Ishikawa (cell line): Measurements from ENCODE around the gene SH3PXD2A.

Source experiments
- CEBPB ChIP-seq: IDR thresholded peaks from 2 replicates; pipeline ENCODE4 v1.6.1; 2012
- CREB1 ChIP-seq: IDR thresholded peaks from 2 replicates; pipeline ENCODE4 v1.6.1; 2012; ENCODE audit warnings: low read depth
- EGR1 ChIP-seq: IDR thresholded peaks from 2 replicates; pipeline ENCODE4 v1.6.1; 2012
- EP300 ChIP-seq: IDR thresholded peaks from 2 replicates; pipeline ENCODE4 v1.6.1; 2012; ENCODE audit warnings: borderline replicate concordance
- FOXM1 ChIP-seq: IDR thresholded peaks from 2 replicates; pipeline ENCODE4 v1.6.1; 2012; ENCODE audit warnings: low read depth, borderline replicate concordance
- MAX ChIP-seq: IDR thresholded peaks from 2 replicates; pipeline ENCODE4 v1.6.1; 2012
- NFIC ChIP-seq: IDR thresholded peaks from 2 replicates; pipeline ENCODE4 v1.6.1; 2012
- RAD21 ChIP-seq: IDR thresholded peaks from 2 replicates; pipeline ENCODE4 v1.6.1; 2012; ENCODE audit warnings: low read depth
- REST ChIP-seq: IDR thresholded peaks from 2 replicates; pipeline ENCODE4 v1.6.1; 2012; ENCODE audit warnings: low read depth, mild to moderate bottlenecking
- TAF1 ChIP-seq: IDR thresholded peaks from 2 replicates; pipeline ENCODE4 v1.6.1; 2012; ENCODE audit warnings: low read depth, mild to moderate bottlenecking
- TCF12 ChIP-seq: IDR thresholded peaks from 2 replicates; pipeline ENCODE4 v1.6.1; 2012; ENCODE audit warnings: low read depth
- TEAD4 ChIP-seq: IDR thresholded peaks from 2 replicates; pipeline ENCODE4 v1.6.1; 2012
- USF1 ChIP-seq: IDR thresholded peaks from 2 replicates; pipeline ENCODE4 v1.6.1; 2012
- YY1 ChIP-seq: IDR thresholded peaks from 2 replicates; pipeline ENCODE4 v1.6.1; 2012; ENCODE audit warnings: low read depth
- ZBTB7A ChIP-seq: IDR thresholded peaks from 2 replicates; pipeline ENCODE4 v1.6.1; 2012; ENCODE audit warnings: low read depth

The SH3PXD2A gene

GRCh38 chr10:103855424-103855823 is at the start of gene SH3PXD2A:
SH3PXD2A (minus strand) TSS chr10:103855576; CDS start chr10:103855266, 310 bp downstream.
- peak; percentile 72 for TF ChIP-seq ZBTB7A
- TF ChIP-seq YY1: no peak

GRCh38 chr10:103901299-103901698 is 45.9 kb upstream of the SH3PXD2A start:
- TF ChIP-seq TAF1: no peak
- no peak for TF ChIP-seq REST
- no peak for TF ChIP-seq ZBTB7A
- TF ChIP-seq MAX: no peak
- no peak for TF ChIP-seq TCF12
- TF ChIP-seq YY1: no peak

- TF ChIP-seq EP300 (no peak), TEAD4 (peak; percentile 45; the same call in 1 of the 2 replicates)
Measured at GRCh38 chr10:103899312-103899711, 43.9 kb upstream of the SH3PXD2A start.

- no peak for TF ChIP-seq REST
- TF ChIP-seq NFIC: no peak
- no peak for TF ChIP-seq TAF1
- TF ChIP-seq ZBTB7A: no peak
- no peak for TF ChIP-seq CREB1
- TF ChIP-seq CEBPB: no peak
- no peak for TF ChIP-seq RAD21
- no peak for TF ChIP-seq EP300
- no peak for TF ChIP-seq YY1
- TF ChIP-seq TEAD4: no peak
- no peak for TF ChIP-seq USF1
- TF ChIP-seq MAX: no peak
- TF ChIP-seq EGR1: no peak
- no peak for TF ChIP-seq TCF12
- TF ChIP-seq FOXM1: no peak
Measured at GRCh38 chr10:103897241-103897774, 41.9 kb upstream of the SH3PXD2A start.

- no peak for TF ChIP-seq EGR1
- TF ChIP-seq CEBPB: no peak
- TF ChIP-seq NFIC: no peak
- no peak for TF ChIP-seq CREB1
- TF ChIP-seq YY1: no peak
- no peak for TF ChIP-seq TCF12
- TF ChIP-seq ZBTB7A: no peak
- no peak for TF ChIP-seq USF1
- TF ChIP-seq TAF1: no peak
- no peak for TF ChIP-seq EP300
- TF ChIP-seq RAD21: no peak
- TF ChIP-seq REST: no peak
- TF ChIP-seq TEAD4: no peak
- TF ChIP-seq FOXM1: no peak
- TF ChIP-seq MAX: no peak
Measured at GRCh38 chr10:103896225-103896624, 40.8 kb upstream of the SH3PXD2A start.
